Retinal pigment epithelial cell (primary cell): ENCODE results near the gene MSL3B.

Experiments
- DNase-seq: peaks from one replicate; pipeline ENCODE4 v3.0.0-alpha.2; 2010; ENCODE audit warnings: low read depth
- H3K4me3 ChIP-seq: 2 replicates; pipeline ENCODE4 v1.5.1; 2011; ENCODE audit warnings: mild to moderate bottlenecking, low read length, control low read depth, moderate library complexity
- CTCF ChIP-seq: conservative IDR thresholded peaks from 2 replicates; pipeline ENCODE4 v1.5.1; 2011; ENCODE audit warnings: low read depth, low read length, control low read depth, inconsistent platforms

MSL3B gene

GRCh38 chr2:233853353-233853752 lies 14.8 kb downstream of the MSL3B start:
- TF ChIP-seq CTCF = no peak
- DNase-seq = no peak
- H3K4me3 ChIP-seq = peak overlapping the region; percentile 93

GRCh38 chr2:233852056-233852455 lies 16.1 kb downstream of the MSL3B start:
- peak overlapping the region; percentile 19 for H3K4me3 ChIP-seq
- DNase-seq = no peak
- TF ChIP-seq CTCF = no peak

GRCh38 chr2:233851169-233851568 lies 17.0 kb downstream of the MSL3B start:
- H3K4me3 ChIP-seq = no peak overlapping the region
- DNase-seq = no peak
- no peak for TF ChIP-seq CTCF

GRCh38 chr2:233850745-233851144 lies 17.4 kb downstream of the MSL3B start:
- no peak overlapping the region for H3K4me3 ChIP-seq
- no peak for TF ChIP-seq CTCF

GRCh38 chr2:233849607-233850271 lies 18.4 kb downstream of the MSL3B start:
- no peak for TF ChIP-seq CTCF
- no peak overlapping the region for H3K4me3 ChIP-seq
- DNase-seq = no peak

More at GRCh38 chr2:233850745-233851144, 17.4 kb downstream of the MSL3B start:
- DNase-seq = no peak

GRCh38 chr2:233848276-233848675 lies 19.9 kb downstream of the MSL3B start:
- TF ChIP-seq CTCF = no peak
- DNase-seq = no peak
- H3K4me3 ChIP-seq = no peak overlapping the region

GRCh38 chr2:233847248-233847898 lies 20.8 kb downstream of the MSL3B start:
- no peak for TF ChIP-seq CTCF
- H3K4me3 ChIP-seq = no peak overlapping the region
- no peak for DNase-seq
